Activated naive CD4-positive, alpha-beta T cell treated with anti-CD3 and anti-CD28 coated beads for 36 hours (primary cell): Measurements from ENCODE around the gene TSHZ3. TPM values are rescaled to one million over a fixed set of nuclear protein-coding genes. Genes with fewer than 3 reads are reported as not detected.

Experiments
- CTCF ChIA-PET: fragments of 350-600 bp; sonication (Branson Sonifier 250); formaldehyde crosslinking; loops from one replicate; lab custom pipeline; 2021; ENCODE audit warnings: antibody characterized with exemption; lab: Charles Lee
- DNase-seq: peaks from one replicate; pipeline ENCODE4 v3.0.0-alpha.2; 2020
- H3K27ac Mint-ChIP-seq: one replicate; pipeline ENCODE4 v1.8.0; 2021; ENCODE audit warnings: mild to moderate bottlenecking, mixed read lengths
- H3K27me3 Mint-ChIP-seq: one replicate; pipeline ENCODE4 v1.8.0; 2021; ENCODE audit warnings: low read depth, mixed read lengths
- H3K36me3 Mint-ChIP-seq: one replicate; pipeline ENCODE4 v1.8.0; 2021; ENCODE audit warnings: low read depth, mixed read lengths
- H3K4me1 Mint-ChIP-seq: one replicate; pipeline ENCODE4 v1.8.0; 2021; ENCODE audit warnings: low read depth, mixed read lengths
- H3K4me3 Mint-ChIP-seq: one replicate; pipeline ENCODE4 v1.8.0; 2021; ENCODE audit warnings: mild to moderate bottlenecking, moderate library complexity, mixed read lengths
- H3K9me3 Mint-ChIP-seq: one replicate; pipeline ENCODE4 v1.8.0; 2021; ENCODE audit warnings: mixed read lengths
- intact Hi-C: fragments of 100-400 bp; cut with micrococcal nuclease; formaldehyde crosslinking; loops from one replicate; pipeline ENCODE4 v1.15.1; 2023
- total RNA-seq, 2 experiments: library from RNA; stranded (reverse); gene quantifications; one replicate each; pipeline ENCODE4 v1.2.3, GENCODE V29; 2021

Gene TSHZ3
- total RNA-seq, 2 experiments from 2014 or later, result 1.6 to 2.0 TPM

DNA sequence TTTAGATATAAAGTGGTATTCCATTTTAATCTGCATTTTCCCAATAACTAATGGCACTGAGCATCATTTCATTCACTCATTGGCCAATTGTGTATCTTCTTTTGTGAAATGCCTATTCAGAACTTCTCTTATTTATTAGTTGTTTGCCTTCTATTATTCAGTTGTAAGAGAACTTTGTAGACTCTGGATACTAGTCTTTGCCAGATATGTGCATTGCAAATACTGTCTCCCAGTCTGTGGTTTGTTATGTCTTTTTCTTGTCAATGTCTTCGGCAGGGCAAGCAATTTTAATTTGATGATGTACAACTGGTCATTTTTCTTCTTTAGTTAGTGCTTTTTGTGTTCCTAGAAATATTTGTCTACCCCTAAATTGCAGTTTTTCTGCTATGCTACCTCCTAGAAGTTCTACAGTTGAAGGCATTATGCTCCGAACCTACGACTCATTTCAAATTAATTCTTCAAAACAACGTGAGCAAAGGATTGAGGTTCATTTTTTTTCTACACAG is 115.9 kb downstream of the TSHZ3 start:
- intact Hi-C loops, result no loop called here
- H3K4me1 Mint-ChIP-seq, result no peaks in the 10 kb centered on the region
- H3K36me3 Mint-ChIP-seq, result no peaks in the 10 kb centered on the region
- no peaks in the 10 kb centered on the region for H3K9me3 Mint-ChIP-seq
- CTCF ChIA-PET, result interaction anchor here (0.7 kb wide), 1 partner anchor 1517 kb away, joined by 3 read pairs; no protein-coding TSS in a partner anchor
- H3K4me3 Mint-ChIP-seq, result no peak overlapping the region
- no peak for DNase-seq
- no peak overlapping the region for H3K27ac Mint-ChIP-seq
- H3K27me3 Mint-ChIP-seq, result peaks cover 15% of the 10 kb centered on the region

DNA sequence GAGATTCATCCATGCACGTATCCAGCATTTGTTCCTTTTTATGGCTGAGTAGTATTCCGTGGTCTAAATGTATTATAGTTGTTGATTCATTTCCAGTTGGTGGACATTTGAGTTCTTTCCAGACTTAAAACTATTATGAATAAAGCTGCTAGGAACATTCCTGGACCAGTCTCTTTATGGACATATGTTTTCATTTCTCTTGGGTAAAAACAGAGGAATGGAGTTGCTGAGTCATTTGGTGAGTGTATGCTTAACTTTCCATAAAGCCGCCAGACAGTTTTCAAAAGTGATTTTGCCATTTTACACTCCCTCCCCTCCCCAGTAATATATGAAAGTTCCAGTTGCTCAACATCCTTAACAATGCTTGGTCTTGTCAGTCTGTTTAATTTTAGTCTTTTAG is 116.4 kb downstream of the TSHZ3 start:
- no peaks in the 10 kb centered on the region for H3K4me1 Mint-ChIP-seq

DNA sequence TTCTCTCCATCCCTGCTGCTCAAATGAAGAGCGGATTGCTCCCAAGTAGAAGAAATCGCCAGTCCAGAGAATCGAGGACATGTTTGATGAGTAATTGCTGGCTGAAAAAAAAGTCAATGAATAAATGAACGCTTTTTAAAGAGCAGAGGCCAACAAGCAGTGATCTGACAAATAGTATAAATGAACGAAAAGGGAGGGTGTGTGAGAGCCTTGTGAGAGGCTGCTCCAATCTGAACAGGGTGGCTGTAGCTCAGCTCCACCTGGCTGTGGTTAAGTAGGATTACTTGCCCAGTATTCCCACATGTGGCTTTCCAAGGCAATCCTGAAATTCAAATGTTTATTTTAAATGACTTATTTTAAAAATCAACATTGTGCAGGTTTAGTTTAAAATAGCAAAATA is 117.1 kb downstream of the TSHZ3 start:
- CTCF ChIA-PET, result no interaction called here
- Mint-ChIP-seq H3K27ac (no peak overlapping the region), H3K9me3 (no peaks in the 10 kb centered on the region), H3K4me1 (no peaks in the 10 kb centered on the region), H3K36me3 (no peaks in the 10 kb centered on the region), H3K27me3 (peaks cover 15% of the 10 kb centered on the region), H3K4me3 (no peak overlapping the region)
- DNase-seq, result no peak
- intact Hi-C loops, result no loop called here

More for the DNA sequence above, 116.4 kb downstream of the TSHZ3 start:
- intact Hi-C loops, result no loop called here
- no peak overlapping the region for H3K27ac Mint-ChIP-seq
- no peaks in the 10 kb centered on the region for H3K9me3 Mint-ChIP-seq
- H3K36me3 Mint-ChIP-seq, result no peaks in the 10 kb centered on the region
- H3K4me3 Mint-ChIP-seq, result no peak overlapping the region
- peaks cover 15% of the 10 kb centered on the region for H3K27me3 Mint-ChIP-seq
- CTCF ChIA-PET, result no interaction called here
- DNase-seq, result no peak

DNA sequence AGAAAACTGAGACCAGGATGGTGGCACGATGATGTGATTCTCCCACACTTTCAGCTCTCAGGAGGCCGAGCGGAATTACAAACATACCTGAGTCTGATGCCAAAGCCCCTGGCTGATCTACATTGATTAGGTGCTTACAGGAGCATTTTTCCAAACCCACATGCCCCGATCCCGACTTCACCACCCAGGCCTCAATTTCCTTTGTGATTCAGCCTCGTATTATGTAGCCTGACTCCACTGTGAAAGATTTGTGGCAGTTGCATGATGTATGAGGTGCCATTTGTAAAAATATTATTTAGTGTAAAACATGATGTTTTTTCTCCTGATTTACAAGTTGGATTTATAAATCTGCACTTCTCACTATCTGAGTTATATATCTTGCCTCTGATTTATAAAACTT is 118.0 kb downstream of the TSHZ3 start:
- Mint-ChIP-seq H3K4me1 (no peaks in the 10 kb centered on the region), H3K36me3 (no peaks in the 10 kb centered on the region), H3K9me3 (peaks cover 4% of the 10 kb centered on the region), H3K4me3 (no peak overlapping the region), H3K27me3 (peaks cover 11% of the 10 kb centered on the region), H3K27ac (no peak overlapping the region)
- intact Hi-C loops, result no loop called here
- DNase-seq, result no peak
- CTCF ChIA-PET, result no interaction called here

DNA sequence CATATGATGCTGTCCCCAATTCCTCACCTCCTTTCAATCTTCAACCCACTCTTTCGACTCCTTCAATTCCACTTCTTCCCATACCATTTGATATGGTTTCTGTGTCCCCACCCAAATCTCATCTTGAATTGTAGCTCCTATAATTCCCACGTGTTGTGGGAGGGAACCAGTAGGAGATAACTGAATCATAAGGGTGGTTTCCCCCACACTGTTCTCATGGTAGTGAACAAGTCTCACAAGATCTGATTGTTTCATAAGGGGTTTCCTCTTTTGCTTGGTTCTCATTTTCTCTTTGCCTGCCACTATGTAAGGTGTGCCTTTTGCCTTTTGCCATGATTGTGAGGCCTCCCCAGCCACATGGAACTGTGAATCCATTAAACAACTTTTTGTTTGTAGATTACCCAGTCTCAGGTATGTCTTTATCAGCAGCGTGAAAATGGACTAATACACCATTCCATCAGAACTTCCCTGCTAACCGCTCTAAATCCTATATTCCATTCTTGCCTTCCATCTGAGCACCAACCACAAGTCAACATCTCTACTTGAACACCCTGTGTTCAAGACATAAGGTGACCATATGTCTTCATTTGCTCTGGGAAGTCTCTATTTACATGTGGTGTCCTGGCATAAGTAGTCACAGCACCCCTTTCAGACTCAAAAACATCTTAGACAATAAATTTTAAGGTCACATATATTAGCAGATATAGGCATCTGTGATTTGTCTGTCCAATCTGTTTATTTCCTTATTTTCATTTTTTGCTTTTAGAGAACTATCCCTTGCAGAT is 122.9 kb downstream of the TSHZ3 start:
- intact Hi-C loops, result no loop called here
- Mint-ChIP-seq H3K36me3 (no peaks in the 10 kb centered on the region), H3K27me3 (peaks cover 6% of the 10 kb centered on the region), H3K27ac (no peak overlapping the region), H3K4me1 (peaks cover 7% of the 10 kb centered on the region), H3K4me3 (no peak overlapping the region), H3K9me3 (peaks cover 10% of the 10 kb centered on the region)
- DNase-seq, result no peak
- CTCF ChIA-PET, result no interaction called here
